Keratinocyte (primary cell): ENCODE results near the gene TMEM120B.

ENCODE experiments used
- EZH2 ChIP-seq: IDR thresholded peaks from one replicate; pipeline ENCODE4 v1.6.1; 2012; ENCODE audit warnings: inconsistent platforms, mild to moderate bottlenecking, low read length, moderate library complexity
- TF ChIP-seq, protein P1 (sequence below), 3 experiments: IDR thresholded peaks in 1 of 3; conservative IDR thresholded peaks in 1 of 3; optimal IDR thresholded peaks in 1 of 3; 2 replicates in 2 of 3; 3 replicates in 1 of 3; pipeline versions ENCODE3 to v1.5.1; 2011; ENCODE audit warnings: low read length in 3 of 3, mild to moderate bottlenecking in 3 of 3, moderate library complexity in 2 of 3, control low read depth in 1 of 3, inconsistent platforms in 1 of 3; ENCODE audit not compliant: insufficient read depth in 2 of 3; ENCODE audit errors: extremely low read depth in 1 of 3

DNA sequence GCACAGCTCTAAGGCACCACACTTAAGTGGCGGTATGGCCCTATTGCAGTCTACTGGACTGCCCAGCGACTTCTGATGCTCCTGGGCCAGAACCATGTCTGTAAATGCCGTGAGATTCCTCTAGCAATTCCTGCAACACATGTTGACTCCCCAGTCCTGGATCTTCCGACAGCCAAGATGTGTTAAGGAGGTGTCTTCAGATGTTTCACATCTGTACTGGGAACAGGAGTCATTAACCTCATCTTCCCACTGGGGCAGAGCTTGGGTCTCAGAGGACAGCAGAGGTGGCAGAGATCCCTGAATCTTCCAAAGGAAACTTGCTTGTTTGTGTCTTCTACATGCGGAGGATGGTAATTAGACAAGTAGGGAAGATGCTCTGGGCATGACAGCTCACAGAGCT is 8.2 kb downstream of the TMEM120B start:
- TF ChIP-seq, protein P1, sequence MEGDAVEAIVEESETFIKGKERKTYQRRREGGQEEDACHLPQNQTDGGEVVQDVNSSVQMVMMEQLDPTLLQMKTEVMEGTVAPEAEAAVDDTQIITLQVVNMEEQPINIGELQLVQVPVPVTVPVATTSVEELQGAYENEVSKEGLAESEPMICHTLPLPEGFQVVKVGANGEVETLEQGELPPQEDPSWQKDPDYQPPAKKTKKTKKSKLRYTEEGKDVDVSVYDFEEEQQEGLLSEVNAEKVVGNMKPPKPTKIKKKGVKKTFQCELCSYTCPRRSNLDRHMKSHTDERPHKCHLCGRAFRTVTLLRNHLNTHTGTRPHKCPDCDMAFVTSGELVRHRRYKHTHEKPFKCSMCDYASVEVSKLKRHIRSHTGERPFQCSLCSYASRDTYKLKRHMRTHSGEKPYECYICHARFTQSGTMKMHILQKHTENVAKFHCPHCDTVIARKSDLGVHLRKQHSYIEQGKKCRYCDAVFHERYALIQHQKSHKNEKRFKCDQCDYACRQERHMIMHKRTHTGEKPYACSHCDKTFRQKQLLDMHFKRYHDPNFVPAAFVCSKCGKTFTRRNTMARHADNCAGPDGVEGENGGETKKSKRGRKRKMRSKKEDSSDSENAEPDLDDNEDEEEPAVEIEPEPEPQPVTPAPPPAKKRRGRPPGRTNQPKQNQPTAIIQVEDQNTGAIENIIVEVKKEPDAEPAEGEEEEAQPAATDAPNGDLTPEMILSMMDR (optimal IDR thresholded peaks at IDR 0.05 in 1 of 3, IDR thresholded peaks at IDR 0.05 in 1 of 3, conservative IDR thresholded peaks at IDR 0.05 in 1 of 3; ENCODE audit: extremely low read depth in 1 of 3, insufficient read depth in 2 of 3, low read length in 3 of 3), result no peak
- TF ChIP-seq EZH2, result no peak
